ENCODE measurements around the gene NOC3L. TPM values are rescaled to one million over a fixed set of nuclear protein-coding genes. Genes with fewer than 3 reads are reported as not detected.

Gene NOC3L
- total and polyA plus RNA-seq, 10 of the 15 experiments (the other 5 are each of a cell fraction or from before 2014, with no cell fraction given), result 27.8 to 51.4 (median 40.5) TPM

- no peak for TF ChIP-seq NKRF (conservative IDR thresholded peaks at IDR 0.05)
- no peak for TF ChIP-seq NR2C2 (IDR thresholded peaks at IDR 0.05; ENCODE audit: borderline replicate concordance, control insufficient read depth, insufficient read length, low read depth)
- no peak for TF ChIP-seq USF2 (IDR thresholded peaks at IDR 0.05; ENCODE audit: borderline replicate concordance, low read depth, low read length)
- no peak for TF ChIP-seq E2F4 (IDR thresholded peaks at IDR 0.05; ENCODE audit: low read depth, low read length)
- TF ChIP-seq BHLHE40 (IDR thresholded peaks at IDR 0.05; ENCODE audit: borderline replicate concordance in 1 of 2, low read depth in 2 of 2, low read length in 1 of 2), result peak in 1 of 2 experiments; percentile 42; a peak in 2 of 4 replicates
- 0 out of 2 replicates have a peak, but pooled peaks have one; percentile 9 for TF ChIP-seq IKZF1 (conservative IDR thresholded peaks at IDR 0.05)
- no peak for TF ChIP-seq MYC (IDR thresholded peaks at IDR 0.05; ENCODE audit: insufficient read depth, insufficient read length, insufficient replicate concordance, low read length, severe bottlenecking)
- TF ChIP-seq MXI1 (IDR thresholded peaks at IDR 0.05; ENCODE audit: low read depth, low read length), result peak; percentile 22; the same call in 1 of the 2 replicates
- no peak for TF ChIP-seq FOXK2 (IDR thresholded peaks at IDR 0.05)
- no peak for TF ChIP-seq E4F1 (IDR thresholded peaks at IDR 0.05; ENCODE audit: borderline replicate concordance, partially characterized antibody)
- no peak for TF ChIP-seq EP300 (IDR thresholded peaks at IDR 0.05; ENCODE audit: borderline replicate concordance in 1 of 2, control insufficient read depth in 1 of 2, low read depth in 2 of 2, low read length in 2 of 2)
- no peak for TF ChIP-seq TCF7 (IDR thresholded peaks at IDR 0.05; ENCODE audit: borderline replicate concordance)
- TF ChIP-seq YBX1 (IDR thresholded peaks at IDR 0.05), result no peak
- TF ChIP-seq EED (IDR thresholded peaks at IDR 0.05; ENCODE audit: low read depth), result no peak
- TF ChIP-seq IRF5 (IDR thresholded peaks at IDR 0.05; ENCODE audit: borderline replicate concordance), result no peak
- peak; percentile 35; the same call in 1 of the 2 replicates for TF ChIP-seq YY1 (IDR thresholded peaks at IDR 0.05; ENCODE audit: low read depth, low read length)
- no peak for TF ChIP-seq CEBPB (IDR thresholded peaks at IDR 0.05; ENCODE audit: borderline replicate concordance in 1 of 2, low read depth in 2 of 2, low read length in 2 of 2)
- no peak for TF ChIP-seq SUZ12 (IDR thresholded peaks at IDR 0.05; ENCODE audit: unreplicated experiment)
- TF ChIP-seq SMAD1 (IDR thresholded peaks at IDR 0.05; ENCODE audit: low read depth, partially characterized antibody), result no peak
- 0 out of 2 replicates have a peak, but pooled peaks have one; percentile 34 for TF ChIP-seq ZBED1 (IDR thresholded peaks at IDR 0.05; ENCODE audit: borderline replicate concordance)
Observed at GRCh38 chr10:94403380-94404213, 40.9 kb upstream of the NOC3L start (continued).

All from GM12878 (cell line).